OCI-LY7 (cell line): ENCODE measurements around the gene RGS2. TPM values are rescaled to one million over a fixed set of nuclear protein-coding genes. Genes with fewer than 3 reads are reported as not detected.

ENCODE experiments used
- BruUV-seq: library from RNA; stranded (reverse); fragments of 400-500 nt; replicated peaks from 2 replicates; lab custom pipeline; 2021; lab: Mats Ljungman, UMichigan
- CTCF ChIA-PET: fragments of 300-600 bp; sonication (Branson Sonifier 250); formaldehyde crosslinking; loops from one replicate; lab custom pipeline; 2022; ENCODE audit warnings: antibody characterized with exemption; ENCODE audit not compliant: unreplicated experiment; lab: Charles Lee
- POLR2A ChIA-PET: fragments of 300-600 bp; sonication (Branson Sonifier 250); formaldehyde crosslinking; loops from one replicate; lab custom pipeline; 2022; ENCODE audit warnings: antibody characterized with exemption; lab: Charles Lee
- DNase-seq: peaks from one replicate; pipeline ENCODE4 v3.0.0-alpha.2; 2015; ENCODE audit warnings: low spot score
- H2AFZ ChIP-seq: fragments of 200-600 bp; sonication (generic), shearing (Covaris generic); 2 replicates; pipeline ENCODE4 v1.6.1; 2014; ENCODE audit warnings: mild to moderate bottlenecking, antibody characterized with exemption, low read length, moderate library complexity
- H3K27ac ChIP-seq: fragments of 200-600 bp; sonication (generic); 2 replicates; pipeline ENCODE4 v1.5.1; 2014; ENCODE audit warnings: mixed run types, low read depth, mild to moderate bottlenecking, moderate library complexity, low read length, inconsistent platforms; ENCODE audit not compliant: poor library complexity, severe bottlenecking
- H3K36me3 ChIP-seq: fragments of 200-600 bp; sonication (generic); 2 replicates; pipeline ENCODE4 v1.6.1; 2014; ENCODE audit warnings: mild to moderate bottlenecking, antibody characterized with exemption, low read length, moderate library complexity, mixed read lengths; ENCODE audit not compliant: insufficient read depth
- H3K4me1 ChIP-seq: fragments of 200-600 bp; sonication (generic); 2 replicates; pipeline ENCODE4 v1.5.1; 2014; ENCODE audit warnings: mild to moderate bottlenecking, low read length; ENCODE audit not compliant: insufficient read depth, poor library complexity, severe bottlenecking
- H3K4me2 ChIP-seq: fragments of 200-600 bp; sonication (generic); 2 replicates; pipeline ENCODE4 v1.6.1; 2014; ENCODE audit warnings: mild to moderate bottlenecking, low read length
- H3K4me3 ChIP-seq: fragments of 200-600 bp; sonication (generic); 2 replicates; pipeline ENCODE4 v1.5.1; 2014; ENCODE audit warnings: mild to moderate bottlenecking, low read depth, low read length; ENCODE audit not compliant: poor library complexity, severe bottlenecking
- H3K79me2 ChIP-seq: fragments of 200-600 bp; sonication (generic); 2 replicates; pipeline ENCODE4 v1.6.1; 2016; ENCODE audit warnings: low read depth, mild to moderate bottlenecking, low read length, moderate library complexity, mixed read lengths; ENCODE audit not compliant: insufficient read depth
- H3K9me2 ChIP-seq: fragments of 200-600 bp; sonication (generic); 2 replicates; pipeline ENCODE4 v1.6.1; 2016; ENCODE audit warnings: mild to moderate bottlenecking, low read length, mixed read lengths; ENCODE audit not compliant: insufficient read depth
- H3K9me3 ChIP-seq: fragments of 200-600 bp; sonication (generic); 2 replicates; pipeline ENCODE4 v1.6.1; 2014; ENCODE audit warnings: mild to moderate bottlenecking, mixed run types, low read length, mixed read lengths
- H4K20me1 ChIP-seq: fragments of 200-600 bp; sonication (generic); 2 replicates; pipeline ENCODE4 v1.6.1; 2014; ENCODE audit warnings: mild to moderate bottlenecking, antibody characterized with exemption, low read length, moderate library complexity, mixed read lengths; ENCODE audit not compliant: insufficient read depth
- EZH2phosphoT487 ChIP-seq: fragments of 200-600 bp; sonication (generic); IDR thresholded peaks from 2 replicates; pipeline ENCODE4 v1.6.1; 2018; ENCODE audit warnings: low read depth, borderline replicate concordance, mild to moderate bottlenecking, mixed run types, antibody characterized with exemption, low read length, moderate library complexity, mixed read lengths
- intact Hi-C: fragments of 100-400 bp; cut with micrococcal nuclease; formaldehyde crosslinking; loops from one replicate; pipeline ENCODE4 v1.10.0; 2022; ENCODE audit not compliant: unreplicated experiment
- total RNA-seq, 2 experiments: library from RNA; depleted of rRNA in 1 of 2; stranded (reverse); fragments of >200 nt in 1 of 2; shearing (Covaris generic) in 1 of 2; gene quantifications; 2 replicates each; pipeline ENCODE4 v1.2.3, GENCODE V29; 2014 to 2022
- TF ChIP-seq, protein P1 (sequence below): fragments of 200-600 bp; sonication (generic); conservative IDR thresholded peaks from 2 replicates; pipeline ENCODE4 v1.5.1; 2014; ENCODE audit warnings: mild to moderate bottlenecking, antibody characterized with exemption, low read length, moderate library complexity, mixed read lengths

The RGS2 gene
- total RNA-seq, 2 experiments from 2014 or later: 12.5 to 27.6 TPM

DNA sequence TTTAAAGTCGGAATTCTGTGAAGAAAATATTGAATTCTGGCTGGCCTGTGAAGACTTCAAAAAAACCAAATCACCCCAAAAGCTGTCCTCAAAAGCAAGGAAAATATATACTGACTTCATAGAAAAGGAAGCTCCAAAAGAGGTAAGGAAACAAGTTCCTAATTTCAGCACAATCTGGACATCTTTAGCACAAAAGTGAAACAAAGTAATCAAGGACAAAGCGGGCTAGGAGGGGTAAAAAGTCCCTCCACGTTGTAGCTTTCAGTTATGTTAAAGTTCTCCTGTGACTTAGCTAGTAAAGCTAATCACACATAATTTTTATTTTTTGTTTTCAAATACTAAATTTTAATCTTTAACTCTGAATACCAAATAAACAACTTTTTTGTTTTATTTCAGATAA lies 2.2 kb downstream of the RGS2 start:
- BruUV-seq: no TSS peak
- Histone ChIP-seq H3K9me2 (no peaks in the 10 kb centered on the region), H3K4me1 (peaks cover 36% of the 10 kb centered on the region), H3K27ac (no peak overlapping the region), H2AFZ (no peak overlapping the region), H3K4me2 (peak overlapping the region; percentile 96; the same call in 1 of the 2 replicates), H3K79me2 (peaks cover 9% of the 10 kb centered on the region; the same call in 1 of the 2 replicates), H3K4me3 (no peak overlapping the region), H3K36me3 (peaks cover 17% of the 10 kb centered on the region), H4K20me1 (no peaks in the 10 kb centered on the region), H3K9me3 (no peaks in the 10 kb centered on the region)
- CTCF ChIA-PET: no interaction called here
- POLR2A ChIA-PET: interaction anchor here (0.7 to 3.1 kb wide), 15 partner anchors 9 to 1479 kb away, joined by 3 to 13 read pairs (median 4); no protein-coding TSS in a partner anchor
- DNase-seq: no peak
- intact Hi-C loops: no loop called here
- no peak for TF ChIP-seq EZH2phosphoT487
- TF ChIP-seq, protein P1, sequence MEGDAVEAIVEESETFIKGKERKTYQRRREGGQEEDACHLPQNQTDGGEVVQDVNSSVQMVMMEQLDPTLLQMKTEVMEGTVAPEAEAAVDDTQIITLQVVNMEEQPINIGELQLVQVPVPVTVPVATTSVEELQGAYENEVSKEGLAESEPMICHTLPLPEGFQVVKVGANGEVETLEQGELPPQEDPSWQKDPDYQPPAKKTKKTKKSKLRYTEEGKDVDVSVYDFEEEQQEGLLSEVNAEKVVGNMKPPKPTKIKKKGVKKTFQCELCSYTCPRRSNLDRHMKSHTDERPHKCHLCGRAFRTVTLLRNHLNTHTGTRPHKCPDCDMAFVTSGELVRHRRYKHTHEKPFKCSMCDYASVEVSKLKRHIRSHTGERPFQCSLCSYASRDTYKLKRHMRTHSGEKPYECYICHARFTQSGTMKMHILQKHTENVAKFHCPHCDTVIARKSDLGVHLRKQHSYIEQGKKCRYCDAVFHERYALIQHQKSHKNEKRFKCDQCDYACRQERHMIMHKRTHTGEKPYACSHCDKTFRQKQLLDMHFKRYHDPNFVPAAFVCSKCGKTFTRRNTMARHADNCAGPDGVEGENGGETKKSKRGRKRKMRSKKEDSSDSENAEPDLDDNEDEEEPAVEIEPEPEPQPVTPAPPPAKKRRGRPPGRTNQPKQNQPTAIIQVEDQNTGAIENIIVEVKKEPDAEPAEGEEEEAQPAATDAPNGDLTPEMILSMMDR: no peak

DNA sequence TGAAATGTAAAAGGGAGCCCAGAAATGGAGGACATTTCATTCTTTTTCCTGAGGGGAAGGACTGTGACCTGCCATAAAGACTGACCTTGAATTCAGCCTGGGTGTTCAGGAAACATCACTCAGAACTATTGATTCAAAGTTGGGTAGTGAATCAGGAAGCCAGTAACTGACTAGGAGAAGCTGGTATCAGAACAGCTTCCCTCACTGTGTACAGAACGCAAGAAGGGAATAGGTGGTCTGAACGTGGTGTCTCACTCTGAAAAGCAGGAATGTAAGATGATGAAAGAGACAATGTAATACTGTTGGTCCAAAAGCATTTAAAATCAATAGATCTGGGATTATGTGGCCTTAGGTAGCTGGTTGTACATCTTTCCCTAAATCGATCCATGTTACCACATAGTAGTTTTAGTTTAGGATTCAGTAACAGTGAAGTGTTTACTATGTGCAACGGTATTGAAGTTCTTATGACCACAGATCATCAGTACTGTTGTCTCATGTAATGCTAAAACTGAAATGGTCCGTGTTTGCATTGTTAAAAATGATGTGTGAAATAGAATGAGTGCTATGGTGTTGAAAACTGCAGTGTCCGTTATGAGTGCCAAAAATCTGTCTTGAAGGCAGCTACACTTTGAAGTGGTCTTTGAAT lies 2.9 kb downstream of the RGS2 start:
- Histone ChIP-seq H3K79me2 (peaks cover 9% of the 10 kb centered on the region; the same call in 1 of the 2 replicates), H3K4me1 (peaks cover 32% of the 10 kb centered on the region), H3K27ac (no peak overlapping the region), H3K9me2 (no peaks in the 10 kb centered on the region), H2AFZ (no peak overlapping the region), H3K4me2 (no peak overlapping the region), H3K4me3 (no peak overlapping the region), H3K36me3 (peaks cover 17% of the 10 kb centered on the region), H3K9me3 (no peaks in the 10 kb centered on the region), H4K20me1 (no peaks in the 10 kb centered on the region)
- DNase-seq: no peak
- intact Hi-C loops: no loop called here
- ChIA-PET CTCF (no interaction called here), POLR2A (interaction anchor here (0.7 to 2.4 kb wide), 14 partner anchors 8 to 1478 kb away, joined by 3 to 13 read pairs (median 3); no protein-coding TSS in a partner anchor)
- TF ChIP-seq, protein P1: no peak
- TF ChIP-seq EZH2phosphoT487: no peak
- no TSS peak for BruUV-seq
